Measurements from ENCODE around the gene DRC3.

The DRC3 gene

GRCh38 chr17:17964710-17965109, 8.0 kb upstream of the DRC3 start:
- DNase-seq (ENCODE audit: low read depth) = no peak
- no peak overlapping the region for H3K4me3 ChIP-seq (ENCODE audit: low read depth, low read length)
- TF ChIP-seq CTCF (IDR thresholded peaks at IDR 0.05; ENCODE audit: low read depth, low read length, missing control alignments) = no peak

GRCh38 chr17:17965152-17965721, 7.4 kb upstream of the DRC3 start:
- DNase-seq (ENCODE audit: low read depth) = no peak
- no peak overlapping the region for H3K4me3 ChIP-seq (ENCODE audit: low read depth, low read length)
- no peak for TF ChIP-seq CTCF (IDR thresholded peaks at IDR 0.05; ENCODE audit: low read depth, low read length, missing control alignments)

- no peak for TF ChIP-seq CTCF (IDR thresholded peaks at IDR 0.05; ENCODE audit: low read depth, low read length, missing control alignments)
- no peak overlapping the region for H3K4me3 ChIP-seq (ENCODE audit: low read depth, low read length)
- DNase-seq (ENCODE audit: low read depth) = no peak
Observed at GRCh38 chr17:17966399-17966798, 6.3 kb upstream of the DRC3 start.

GRCh38 chr17:17970699-17971430, 1.8 kb upstream of the DRC3 start:
- H3K4me3 ChIP-seq (ENCODE audit: low read depth, low read length) = peak overlapping the region; percentile 91
- DNase-seq (ENCODE audit: low read depth) = no peak
- no peak for TF ChIP-seq CTCF (IDR thresholded peaks at IDR 0.05; ENCODE audit: low read depth, low read length, missing control alignments)

GRCh38 chr17:17971431-17972125, 1.1 kb upstream of the DRC3 start:
- no peak for DNase-seq (ENCODE audit: low read depth)
- TF ChIP-seq CTCF (IDR thresholded peaks at IDR 0.05; ENCODE audit: low read depth, low read length, missing control alignments) = no peak
- peak overlapping the region; percentile 91 for H3K4me3 ChIP-seq (ENCODE audit: low read depth, low read length)

- TF ChIP-seq CTCF (IDR thresholded peaks at IDR 0.05; ENCODE audit: low read depth, low read length, missing control alignments) = no peak
- peak overlapping the region; percentile 51 for H3K4me3 ChIP-seq (ENCODE audit: low read depth, low read length)
- DNase-seq (ENCODE audit: low read depth) = no peak
Observed at GRCh38 chr17:17972952-17973254, 241 bp downstream of the DRC3 start.
